Measurements from ENCODE around the gene EYA2. TPM values are rescaled to one million over a fixed set of nuclear protein-coding genes. Genes with fewer than 3 reads are reported as not detected.

Gene EYA2
- total RNA-seq, 4 donors from 2014 or later, result 0.47 to 4.1 (median 2.2) TPM

- Histone ChIP-seq H3K27me3 (peaks cover 22% of the 10 kb centered on the region), H3K36me3 (no peaks in the 10 kb centered on the region), H3K27ac (no peak overlapping the region), H3K4me3 (no peak overlapping the region), H3K4me1 (no peaks in the 10 kb centered on the region), H3K9me3 (no peaks in the 10 kb centered on the region)
- TF ChIP-seq POLR2AphosphoS5 (IDR thresholded peaks at IDR 0.05) (no peak), EP300 (IDR thresholded peaks at IDR 0.05) (no peak), CTCF (IDR thresholded peaks at IDR 0.05) (no peak), POLR2A (IDR thresholded peaks at IDR 0.05) (no peak)
- ATAC-seq, result no peak
- 73 to 75% methylated on average over 2 of the region's 3 CpGs for WGBS, 2 donors (ENCODE audit: low coverage in 1 of 2)
Observed at GRCh38 chr20:47057661-47058060, 163.0 kb downstream of the EYA2 start.

- TF ChIP-seq POLR2AphosphoS5 (IDR thresholded peaks at IDR 0.05) (no peak), EP300 (IDR thresholded peaks at IDR 0.05) (no peak), POLR2A (IDR thresholded peaks at IDR 0.05) (no peak), CTCF (IDR thresholded peaks at IDR 0.05) (no peak)
- H3K36me3 ChIP-seq, result no peaks in the 10 kb centered on the region
- H3K4me3 ChIP-seq, result no peak overlapping the region
- 76 to 100% methylated on average over 1 to 4 of the region's 4 CpGs for WGBS, 2 donors (ENCODE audit: low coverage in 1 of 2)
- peaks cover 22% of the 10 kb centered on the region for H3K27me3 ChIP-seq
- no peaks in the 10 kb centered on the region for H3K4me1 ChIP-seq
- H3K9me3 ChIP-seq, result no peaks in the 10 kb centered on the region
- no peak for ATAC-seq
- no peak overlapping the region for H3K27ac ChIP-seq
Observed at GRCh38 chr20:47058236-47058635, 163.6 kb downstream of the EYA2 start.

- Histone ChIP-seq H3K4me1 (no peaks in the 10 kb centered on the region), H3K27me3 (peaks cover 13% of the 10 kb centered on the region), H3K27ac (no peak overlapping the region), H3K9me3 (no peaks in the 10 kb centered on the region), H3K4me3 (no peak overlapping the region), H3K36me3 (no peaks in the 10 kb centered on the region)
- ATAC-seq, result no peak
- TF ChIP-seq CTCF (IDR thresholded peaks at IDR 0.05) (no peak), EP300 (IDR thresholded peaks at IDR 0.05) (no peak), POLR2AphosphoS5 (IDR thresholded peaks at IDR 0.05) (no peak), POLR2A (IDR thresholded peaks at IDR 0.05) (no peak)
- 83 to 100% methylated on average over 1 to 4 of the region's 4 CpGs for WGBS, 2 donors (ENCODE audit: low coverage in 1 of 2)
Observed at GRCh38 chr20:47059536-47059935, 164.9 kb downstream of the EYA2 start.

- TF ChIP-seq POLR2A (IDR thresholded peaks at IDR 0.05) (no peak), EP300 (IDR thresholded peaks at IDR 0.05) (no peak), POLR2AphosphoS5 (IDR thresholded peaks at IDR 0.05) (no peak), CTCF (IDR thresholded peaks at IDR 0.05) (no peak)
- no peak for ATAC-seq
- Histone ChIP-seq H3K27me3 (peaks cover 2% of the 10 kb centered on the region), H3K36me3 (no peaks in the 10 kb centered on the region), H3K27ac (no peak overlapping the region), H3K4me1 (no peaks in the 10 kb centered on the region), H3K4me3 (no peak overlapping the region), H3K9me3 (peaks cover 0 to 7% (median 0%) of the 10 kb centered on the region in 3 donors)
- WGBS, 2 donors (ENCODE audit: low coverage in 1 of 2), result 77 to 94% methylated on average over 4 to 6 of the region's 8 CpGs
Observed at GRCh38 chr20:47061549-47061948, 166.9 kb downstream of the EYA2 start.

- TF ChIP-seq POLR2A (IDR thresholded peaks at IDR 0.05) (no peak), EP300 (IDR thresholded peaks at IDR 0.05) (no peak), POLR2AphosphoS5 (IDR thresholded peaks at IDR 0.05) (no peak), CTCF (IDR thresholded peaks at IDR 0.05) (no peak)
- Histone ChIP-seq H3K36me3 (no peaks in the 10 kb centered on the region), H3K9me3 (peaks cover 0 to 14% (median 0%) of the 10 kb centered on the region in 3 donors), H3K27ac (no peak overlapping the region), H3K4me3 (no peak overlapping the region), H3K4me1 (no peaks in the 10 kb centered on the region), H3K27me3 (no peaks in the 10 kb centered on the region)
- ATAC-seq, result no peak
- WGBS, 2 donors (ENCODE audit: low coverage in 1 of 2), result 47 to 51% methylated on average over 5 to 12 of the region's 14 CpGs
Observed at GRCh38 chr20:47062226-47062890, 167.7 kb downstream of the EYA2 start.

All from gastroesophageal sphincter (tissue), 4 donors.